IMR-90 (cell line): ENCODE data around the gene TIAM1. TPM values are rescaled to one million over a fixed set of nuclear protein-coding genes. Genes with fewer than 3 reads are reported as not detected.

Source experiments
- ATAC-seq: fragments of 200-7000 bp; cut with Tn5 transposase; 2 replicates; pipeline ENCODE4 v1.9.1; 2020; ENCODE audit warnings: low read depth, mild to moderate bottlenecking, moderate library complexity
- BruUV-seq: library from RNA; stranded (reverse); fragments of 400-500 nt; replicated peaks from 2 replicates; lab custom pipeline; 2021; lab: Mats Ljungman, UMichigan
- CTCF ChIA-PET: fragments of 300-600 bp; formaldehyde crosslinking; extraction: SDS; loops from one replicate; lab custom pipeline; 2021; ENCODE audit warnings: antibody characterized with exemption; lab: Yijun Ruan, JAX
- POLR2A ChIA-PET: fragments of 300-600 bp; sonication (Branson Sonifier 250); formaldehyde crosslinking; loops from one replicate; lab custom pipeline; 2022; ENCODE audit warnings: antibody characterized with exemption; ENCODE audit not compliant: unreplicated experiment; lab: Charles Lee
- DNase-seq: peaks from one replicate; pipeline ENCODE4 v3.0.0; 2013
- H2AFZ ChIP-seq: replicated peaks from 2 replicates; pipeline ENCODE3; 2013; ENCODE audit warnings: low read length, mild to moderate bottlenecking; ENCODE audit not compliant: poor library complexity
- H2AK5ac ChIP-seq: 2 replicates; pipeline ENCODE4 v1.6.1; 2013; ENCODE audit warnings: low read depth, low read length, inconsistent platforms
- H2AK9ac ChIP-seq: replicated peaks from 2 replicates; pipeline ENCODE3; 2013; ENCODE audit warnings: mild to moderate bottlenecking, low read depth, low read length, moderate library complexity; ENCODE audit not compliant: poor library complexity
- H2BK120ac ChIP-seq: 2 replicates; pipeline ENCODE4 v1.6.1; 2013; ENCODE audit warnings: low read depth, low read length, inconsistent platforms
- H2BK15ac ChIP-seq: 3 replicates; pipeline ENCODE4 v1.6.1; 2013; ENCODE audit warnings: low read depth, low read length, inconsistent platforms
- H2BK20ac ChIP-seq: 2 replicates; pipeline ENCODE4 v1.6.1; 2013; ENCODE audit warnings: low read depth, mild to moderate bottlenecking, inconsistent platforms, low read length, moderate library complexity
- H2BK5ac ChIP-seq: 2 replicates; pipeline ENCODE4 v1.6.1; 2013; ENCODE audit warnings: mild to moderate bottlenecking, low read depth, low read length, inconsistent platforms; ENCODE audit not compliant: poor library complexity, severe bottlenecking
- H3K14ac ChIP-seq: replicated peaks from 2 replicates; pipeline ENCODE4 v1.6.1; 2013; ENCODE audit warnings: low read depth, low read length, inconsistent platforms
- H3K18ac ChIP-seq: 2 replicates; pipeline ENCODE4 v1.6.1; 2013; ENCODE audit warnings: low read depth, low read length, control low read depth
- H3K23ac ChIP-seq: 2 replicates; pipeline ENCODE4 v1.6.1; 2013; ENCODE audit warnings: low read depth, low read length, inconsistent platforms
- H3K27ac ChIP-seq: 2 replicates; pipeline ENCODE4 v1.5.1; 2013; ENCODE audit warnings: mild to moderate bottlenecking, control low read depth, low read length; ENCODE audit not compliant: insufficient read depth
- H3K27me3 ChIP-seq: 2 replicates; pipeline ENCODE4 v1.6.1; 2013; ENCODE audit warnings: low read length; ENCODE audit not compliant: control insufficient read depth, insufficient read depth
- H3K36me3 ChIP-seq: 2 replicates; pipeline ENCODE4 v1.6.1; 2013; ENCODE audit warnings: low read length, mixed read lengths; ENCODE audit not compliant: control insufficient read depth, insufficient read depth
- H3K4ac ChIP-seq: 2 replicates; pipeline ENCODE4 v1.6.1; 2013; ENCODE audit warnings: low read depth, low read length, inconsistent platforms
- H3K4me1 ChIP-seq: 2 replicates; pipeline ENCODE4 v1.6.1; 2013; ENCODE audit warnings: low read length, mixed read lengths; ENCODE audit not compliant: control insufficient read depth, insufficient read depth
- H3K4me2 ChIP-seq: 2 replicates; pipeline ENCODE4 v1.6.1; 2013; ENCODE audit warnings: low read depth, mild to moderate bottlenecking, control low read depth, low read length, moderate library complexity
- H3K4me3 ChIP-seq: 2 replicates; pipeline ENCODE4 v1.5.1; 2013; ENCODE audit warnings: low read depth, mild to moderate bottlenecking, control low read depth, low read length, moderate library complexity; ENCODE audit not compliant: insufficient read depth
- H3K56ac ChIP-seq: 2 replicates; pipeline ENCODE4 v1.6.1; 2013; ENCODE audit warnings: low read length, inconsistent platforms; ENCODE audit not compliant: insufficient read depth; ENCODE audit errors: extremely low read depth
- H3K79me1 ChIP-seq, 2 experiments: 2 replicates each; pipeline ENCODE4 v1.6.1; 2013; ENCODE audit warnings: low read length in 2 of 2, inconsistent platforms in 1 of 2, low read depth in 1 of 2
- H3K9ac ChIP-seq: 2 replicates; pipeline ENCODE4 v1.6.1; 2013; ENCODE audit warnings: low read depth, low read length, control low read depth
- H3K9me1 ChIP-seq: 2 replicates; pipeline ENCODE4 v1.6.1; 2013; ENCODE audit warnings: low read length, inconsistent platforms; ENCODE audit not compliant: insufficient read depth
- H3K9me3 ChIP-seq: 2 replicates; pipeline ENCODE4 v1.6.1; 2013; ENCODE audit warnings: low read length; ENCODE audit not compliant: control insufficient read depth, insufficient read depth
- H4K20me1 ChIP-seq: 2 replicates; pipeline ENCODE4 v1.6.1; 2013; ENCODE audit warnings: low read length, inconsistent platforms; ENCODE audit not compliant: insufficient read depth
- H4K5ac ChIP-seq: 2 replicates; pipeline ENCODE4 v1.6.1; 2013; ENCODE audit warnings: mild to moderate bottlenecking, low read depth, low read length, control low read depth
- H4K8ac ChIP-seq, 2 experiments: 2 replicates each; pipeline ENCODE4 v1.6.1; 2013; ENCODE audit warnings: low read depth in 2 of 2, low read length in 2 of 2, control low read depth in 1 of 2, inconsistent platforms in 1 of 2
- H4K91ac ChIP-seq: 2 replicates; pipeline ENCODE4 v1.6.1; 2013; ENCODE audit warnings: low read depth, low read length, inconsistent platforms; ENCODE audit not compliant: insufficient read depth
- BHLHE40 ChIP-seq: fragments of 150-350 bp; IDR thresholded peaks from 2 replicates; pipeline ENCODE4 v1.6.1; 2016; ENCODE audit warnings: mild to moderate bottlenecking, low read depth, low read length
- CEBPB ChIP-seq: IDR thresholded peaks from 2 replicates; pipeline ENCODE4 v1.6.1; 2012; ENCODE audit warnings: low read depth, low read length, improper control_type of control experiment
- CHD1 ChIP-seq: IDR thresholded peaks from 2 replicates; pipeline ENCODE4 v1.6.1; 2012; ENCODE audit warnings: low read depth, low read length, improper control_type of control experiment
- FOS ChIP-seq: fragments of 150-350 bp; IDR thresholded peaks from 2 replicates; pipeline ENCODE4 v1.6.1; 2016; ENCODE audit warnings: low read depth, low read length
- MAFK ChIP-seq: IDR thresholded peaks from 2 replicates; pipeline ENCODE4 v1.6.1; 2012; ENCODE audit warnings: low read depth, low read length, improper control_type of control experiment
- MAZ ChIP-seq: IDR thresholded peaks from 2 replicates; pipeline ENCODE4 v1.6.1; 2012; ENCODE audit warnings: low read depth, mild to moderate bottlenecking, low read length, improper control_type of control experiment, moderate library complexity, borderline replicate concordance
- MXI1 ChIP-seq: IDR thresholded peaks from 2 replicates; pipeline ENCODE4 v1.6.1; 2012; ENCODE audit warnings: low read depth, mild to moderate bottlenecking, low read length, moderate library complexity, borderline replicate concordance
- NFE2L2 ChIP-seq: fragments of 150-350 bp; IDR thresholded peaks from 2 replicates; pipeline ENCODE4 v1.6.1; 2016; ENCODE audit warnings: low read depth, mild to moderate bottlenecking, low read length
- POLR2A ChIP-seq: IDR thresholded peaks from 2 replicates; pipeline ENCODE4 v1.6.1; 2012; ENCODE audit warnings: mild to moderate bottlenecking, low read depth, low read length
- RAD21 ChIP-seq: IDR thresholded peaks from 2 replicates; pipeline ENCODE4 v1.6.1; 2012; ENCODE audit warnings: low read length, improper control_type of control experiment
- RCOR1 ChIP-seq: IDR thresholded peaks from 2 replicates; pipeline ENCODE4 v1.6.1; 2012; ENCODE audit warnings: mild to moderate bottlenecking, low read length, improper control_type of control experiment; ENCODE audit not compliant: insufficient replicate concordance
- RFX5 ChIP-seq: IDR thresholded peaks from 2 replicates; pipeline ENCODE4 v1.8.0; 2012; ENCODE audit warnings: low read depth, mild to moderate bottlenecking, low read length, moderate library complexity
- SMC3 ChIP-seq: fragments of 150-350 bp; IDR thresholded peaks from 2 replicates; pipeline ENCODE4 v1.6.1; 2016; ENCODE audit warnings: low read depth, mild to moderate bottlenecking, antibody characterized with exemption, low read length, moderate library complexity
- WGBS, 2 experiments: methylation state at CpG; one replicate each; pipeline versions ENCODE4 v1.1.5 to v1.1.7; 2013; ENCODE audit warnings: missing lambda C conversion rate in 2 of 2; ENCODE audit not compliant: insufficient read length in 1 of 2; ENCODE audit errors: extremely low coverage in 2 of 2; 5-methylcytosine and 5-hydroxymethylcytosine counted together
- dilution Hi-C: fragments of 300-500 bp; cut with HindIII; formaldehyde crosslinking; loops from one replicate; pipeline ENCODE4 v1.14.3; 2018; ENCODE audit warnings: low sequenced_read_pairs; ENCODE audit not compliant: unreplicated experiment
- in situ Hi-C: fragments of 300-500 bp; cut with MboI; formaldehyde crosslinking; loops from 3 replicates; pipeline ENCODE4 v1.14.3; 2019; ENCODE audit warnings: low sequenced_read_pairs, inconsistent platforms, mixed read lengths
- intact Hi-C: fragments of 100-400 bp; cut with micrococcal nuclease; formaldehyde crosslinking; loops from 2 replicates; pipeline ENCODE4 v1.10.0; 2022
- polyA plus RNA-seq, 3 experiments: library from polyadenylated mRNA; depleted of rRNA; stranded (reverse); fragments of >200 nt; gene quantifications; 2 replicates each; pipeline ENCODE4 v1.2.3, GENCODE V29; 2012; ENCODE audit warnings: low replicate concordance in 1 of 3
- total RNA-seq: library from RNA; depleted of rRNA; stranded (reverse); fragments of >200 nt; gene quantifications from 2 replicates; pipeline ENCODE4 v1.2.3, GENCODE V29; 2012
- TF ChIP-seq, protein P1 (sequence below): conservative IDR thresholded peaks from 2 replicates; pipeline ENCODE4 v1.5.1; 2012; ENCODE audit warnings: mild to moderate bottlenecking, low read depth, low read length, improper control_type of control experiment
- TF ChIP-seq, protein P2 (sequence below): fragments of 150-350 bp; IDR thresholded peaks from 2 replicates; pipeline ENCODE4 v1.6.1; 2016; ENCODE audit warnings: low read depth, mild to moderate bottlenecking, low read length, moderate library complexity, borderline replicate concordance

TIAM1 gene
- total and polyA plus RNA-seq, 2 of the 4 experiments (the other 2 are of a cell fraction): 2.9 to 9.3 TPM

DNA sequence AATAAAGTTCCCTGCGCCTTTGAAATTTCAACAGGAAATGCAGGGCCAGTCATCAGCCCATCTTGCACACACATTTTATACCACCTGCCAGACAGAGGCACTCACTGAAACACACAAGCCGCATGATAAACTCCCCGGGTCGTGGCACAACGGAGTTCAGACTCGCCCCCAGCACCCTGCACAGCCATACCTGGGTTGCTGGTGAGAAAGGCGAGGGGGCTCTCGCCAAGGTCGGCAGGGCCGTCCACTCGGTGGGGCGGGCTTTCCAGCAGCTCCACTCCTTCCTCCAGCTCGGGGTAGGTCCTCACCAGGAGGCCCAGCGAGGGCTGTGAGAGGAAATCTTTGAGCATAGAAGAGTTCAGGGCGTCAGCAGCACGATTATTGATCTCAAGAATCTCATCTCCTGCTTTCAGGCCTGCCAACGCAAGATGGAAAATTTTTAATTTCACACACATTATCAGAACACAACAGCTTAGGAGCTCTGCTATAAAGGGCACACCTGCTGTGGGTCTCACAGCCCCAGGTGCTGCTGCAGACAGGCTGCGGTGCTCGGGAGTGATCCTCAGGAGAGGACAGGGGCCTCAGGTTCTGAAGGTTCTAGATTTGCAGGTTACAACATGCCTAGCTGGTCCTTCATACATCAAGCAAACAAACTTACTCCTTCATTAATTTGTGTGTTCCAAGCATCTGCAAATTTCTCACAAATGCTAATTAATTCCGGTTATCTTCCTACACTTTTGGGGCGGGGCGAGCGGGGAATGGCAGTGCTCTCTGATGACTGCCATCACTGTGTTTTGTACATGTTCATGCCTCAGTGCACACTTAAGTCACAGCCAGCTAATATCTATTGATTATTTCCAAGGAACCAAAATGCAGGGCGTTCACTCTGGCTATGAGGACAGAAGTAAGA, 161.6 kb downstream of the TIAM1 start:
- Histone ChIP-seq H2BK5ac (no peak overlapping the region), H2BK15ac (no peak overlapping the region), H3K27ac (no peak overlapping the region), H2BK120ac (no peak overlapping the region), H2AK9ac (no peak overlapping the region), H3K4me1 (no peaks in the 10 kb centered on the region), H3K79me1 (no peaks in the 10 kb centered on the region), H3K14ac (no peak overlapping the region), H3K9ac (no peak overlapping the region), H3K36me3 (no peaks in the 10 kb centered on the region), H3K56ac (no peak overlapping the region), H4K20me1 (no peaks in the 10 kb centered on the region), H3K9me3 (no peaks in the 10 kb centered on the region), H2BK20ac (no peak overlapping the region), H4K91ac (no peak overlapping the region), H4K8ac (no peak overlapping the region), H3K23ac (no peak overlapping the region), H2AFZ (no peak overlapping the region), H2AK5ac (no peak overlapping the region), H3K4ac (no peak overlapping the region), H3K18ac (no peak overlapping the region), H3K4me3 (no peak overlapping the region), H4K5ac (no peak overlapping the region), H3K27me3 (no peaks in the 10 kb centered on the region), H3K9me1 (no peaks in the 10 kb centered on the region), H3K4me2 (no peak overlapping the region)
- no peak for ATAC-seq
- ChIA-PET POLR2A (no interaction called here), CTCF (interaction anchor here (3.0 kb wide), 1 partner anchor 73 kb away, joined by 15 read pairs; no protein-coding TSS in a partner anchor)
- no TSS peak for BruUV-seq
- intact Hi-C loops: no loop called here
- WGBS, 2 experiments: 94% methylated on average over 7 of the region's 24 CpGs; no CpG with 5 or more reads in 1 of the 2 experiments
- dilution Hi-C loops: no loop called here
- in situ Hi-C loops: loop anchor here (5.0 kb wide), 1 partner anchor 85 kb away; no protein-coding TSS in a partner anchor
- no peak for DNase-seq
- TF ChIP-seq RCOR1: no peak
- TF ChIP-seq MAFK: no peak
- TF ChIP-seq RAD21: no peak
- no peak for TF ChIP-seq CHD1
- TF ChIP-seq MXI1: no peak
- TF ChIP-seq BHLHE40: no peak
- no peak for TF ChIP-seq RFX5
- TF ChIP-seq, protein P1, sequence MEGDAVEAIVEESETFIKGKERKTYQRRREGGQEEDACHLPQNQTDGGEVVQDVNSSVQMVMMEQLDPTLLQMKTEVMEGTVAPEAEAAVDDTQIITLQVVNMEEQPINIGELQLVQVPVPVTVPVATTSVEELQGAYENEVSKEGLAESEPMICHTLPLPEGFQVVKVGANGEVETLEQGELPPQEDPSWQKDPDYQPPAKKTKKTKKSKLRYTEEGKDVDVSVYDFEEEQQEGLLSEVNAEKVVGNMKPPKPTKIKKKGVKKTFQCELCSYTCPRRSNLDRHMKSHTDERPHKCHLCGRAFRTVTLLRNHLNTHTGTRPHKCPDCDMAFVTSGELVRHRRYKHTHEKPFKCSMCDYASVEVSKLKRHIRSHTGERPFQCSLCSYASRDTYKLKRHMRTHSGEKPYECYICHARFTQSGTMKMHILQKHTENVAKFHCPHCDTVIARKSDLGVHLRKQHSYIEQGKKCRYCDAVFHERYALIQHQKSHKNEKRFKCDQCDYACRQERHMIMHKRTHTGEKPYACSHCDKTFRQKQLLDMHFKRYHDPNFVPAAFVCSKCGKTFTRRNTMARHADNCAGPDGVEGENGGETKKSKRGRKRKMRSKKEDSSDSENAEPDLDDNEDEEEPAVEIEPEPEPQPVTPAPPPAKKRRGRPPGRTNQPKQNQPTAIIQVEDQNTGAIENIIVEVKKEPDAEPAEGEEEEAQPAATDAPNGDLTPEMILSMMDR: no peak
- TF ChIP-seq SMC3: no peak
- no peak for TF ChIP-seq NFE2L2
- TF ChIP-seq POLR2A: no peak
- no peak for TF ChIP-seq MAZ
- TF ChIP-seq, protein P2, sequence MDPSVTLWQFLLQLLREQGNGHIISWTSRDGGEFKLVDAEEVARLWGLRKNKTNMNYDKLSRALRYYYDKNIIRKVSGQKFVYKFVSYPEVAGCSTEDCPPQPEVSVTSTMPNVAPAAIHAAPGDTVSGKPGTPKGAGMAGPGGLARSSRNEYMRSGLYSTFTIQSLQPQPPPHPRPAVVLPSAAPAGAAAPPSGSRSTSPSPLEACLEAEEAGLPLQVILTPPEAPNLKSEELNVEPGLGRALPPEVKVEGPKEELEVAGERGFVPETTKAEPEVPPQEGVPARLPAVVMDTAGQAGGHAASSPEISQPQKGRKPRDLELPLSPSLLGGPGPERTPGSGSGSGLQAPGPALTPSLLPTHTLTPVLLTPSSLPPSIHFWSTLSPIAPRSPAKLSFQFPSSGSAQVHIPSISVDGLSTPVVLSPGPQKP: no peak
- TF ChIP-seq FOS: no peak
- TF ChIP-seq CEBPB: no peak
